K562 (cell line): ENCODE data around the gene DRAXIN. TPM values are rescaled to one million over a fixed set of nuclear protein-coding genes. Genes with fewer than 3 reads are reported as not detected.

Experiments
- ATF2 ChIP-seq: sonication (generic); formaldehyde crosslinking; IDR thresholded peaks from 2 replicates; pipeline ENCODE4 v1.8.1; 2022; ENCODE audit warnings: missing genetic modification reagents
- BACH1 ChIP-seq: fragments of 200-800 bp; sonication (Bioruptor generic); IDR thresholded peaks from 2 replicates; pipeline ENCODE4 v1.6.1; 2016; ENCODE audit warnings: missing genetic modification characterization, missing compliant biosample characterization
- CBX3 ChIP-seq, 2 experiments: IDR thresholded peaks; 1 replicate in 1 of 2; 2 replicates in 1 of 2; pipeline ENCODE4 v1.6.1; 2012; ENCODE audit warnings: inconsistent platforms in 2 of 2, low read length in 2 of 2, borderline replicate concordance in 1 of 2, control low read depth in 1 of 2
- E2F3 ChIP-seq: fragments of 250-450 bp; sonication (Bioruptor Pico); IDR thresholded peaks from 2 replicates; pipeline ENCODE4 v1.4.0; 2020; ENCODE audit warnings: mild to moderate bottlenecking
- GATAD2B ChIP-seq: fragments of 450-650 bp; IDR thresholded peaks from 2 replicates; pipeline ENCODE4 v1.6.1; 2017; ENCODE audit warnings: mild to moderate bottlenecking, borderline replicate concordance
- GTF2B ChIP-seq: IDR thresholded peaks from 2 replicates; pipeline ENCODE4 v1.6.1; 2011; ENCODE audit not compliant: insufficient read length; ENCODE audit errors: extremely low read depth
- HOMEZ ChIP-seq: fragments of 250-450 bp; sonication (Bioruptor Pico); IDR thresholded peaks from 2 replicates; pipeline ENCODE4 v1.4.0; 2020; ENCODE audit warnings: mild to moderate bottlenecking, moderate library complexity
- IRF2 ChIP-seq: sonication (generic); formaldehyde crosslinking; IDR thresholded peaks from 2 replicates; pipeline ENCODE4 v1.8.1; 2022; ENCODE audit warnings: mild to moderate bottlenecking, missing genetic modification reagents
- JUNB ChIP-seq: fragments of 450-650 bp; formaldehyde crosslinking; conservative IDR thresholded peaks from 2 replicates; pipeline ENCODE4 v1.4.0; 2020; ENCODE audit warnings: mild to moderate bottlenecking
- NCOA1 ChIP-seq: fragments of 450-650 bp; IDR thresholded peaks from 2 replicates; pipeline ENCODE4 v1.6.1; 2016; ENCODE audit warnings: low read depth
- NEUROD1 ChIP-seq: fragments of 150-350 bp; IDR thresholded peaks from 2 replicates; pipeline ENCODE4 v1.6.1; 2014; ENCODE audit warnings: borderline replicate concordance, low read length, low read depth; ENCODE audit not compliant: partially characterized antibody
- OTX1 ChIP-seq: fragments of 450-650 bp; formaldehyde crosslinking; IDR thresholded peaks from 2 replicates; pipeline ENCODE4 v1.4.0; 2022; ENCODE audit warnings: mild to moderate bottlenecking
- PHTF2 ChIP-seq: fragments of 250-450 bp; sonication (Bioruptor Pico); IDR thresholded peaks from 2 replicates; pipeline ENCODE4 v1.5.0; 2021; ENCODE audit warnings: mild to moderate bottlenecking
- SUPT5H ChIP-seq: fragments of 450-650 bp; IDR thresholded peaks from 2 replicates; pipeline ENCODE4 v1.6.1; 2016
- U2AF2 ChIP-seq: fragments of 200-400 bp; formaldehyde crosslinking; optimal IDR thresholded peaks from 2 replicates; pipeline ENCODE3; 2017; ENCODE audit warnings: low read depth, mild to moderate bottlenecking, low read length
- ZBTB1 ChIP-seq: sonication (generic); formaldehyde crosslinking; IDR thresholded peaks from 2 replicates; pipeline ENCODE4 v1.8.1; 2023; ENCODE audit warnings: missing genetic modification reagents, low read depth, mild to moderate bottlenecking, borderline replicate concordance
- ZFP1 ChIP-seq: fragments of 450-650 bp; formaldehyde crosslinking; IDR thresholded peaks from 2 replicates; pipeline ENCODE4 v1.4.0; 2020; ENCODE audit warnings: mild to moderate bottlenecking, mixed read lengths
- ZHX1 ChIP-seq: fragments of 150-350 bp; conservative IDR thresholded peaks from 2 replicates; pipeline ENCODE4 v1.6.1; 2014; ENCODE audit warnings: low read length
- ZNF253 ChIP-seq: fragments of 250-450 bp; sonication (Bioruptor Pico); conservative IDR thresholded peaks from 2 replicates; pipeline ENCODE4 v1.6.1; 2021; ENCODE audit warnings: mild to moderate bottlenecking
- ZNF316 ChIP-seq: fragments of 450-650 bp; IDR thresholded peaks from 2 replicates; pipeline ENCODE4 v1.6.1; 2016
- ZNF561 ChIP-seq: fragments of 450-650 bp; formaldehyde crosslinking; conservative IDR thresholded peaks from 2 replicates; pipeline ENCODE4 v1.4.0; 2020; ENCODE audit warnings: mild to moderate bottlenecking, moderate library complexity
- ZNF77 ChIP-seq: fragments of 250-450 bp; sonication (Bioruptor Pico); IDR thresholded peaks from 2 replicates; pipeline ENCODE4 v1.5.0; 2020
- polyA plus RNA-seq, 8 experiments: library from polyadenylated mRNA; depleted of rRNA in 4 of 8; stranded (reverse) in 5 of 8; unstranded in 3 of 8; fragments of >200 nt; fragmentation: Nextera tagmentation in 2 of 8; fragmentation: Illumina TruSeq in 1 of 8; extraction: Ambion mirVana in 2 of 8; extraction: Trizol in 1 of 8; gene quantifications; 2 replicates each; pipeline versions ENCODE4 v1.2.1 to v1.2.3, GENCODE V29; 2011 to 2014; ENCODE audit warnings: inconsistent platforms in 1 of 8, missing spikeins in 1 of 8
- total RNA-seq, 7 experiments: library from RNA; depleted of rRNA in 6 of 7; stranded (reverse); fragments of >200 nt in 6 of 7; fragmentation: Illumina TruSeq in 2 of 7; extraction: Trizol in 2 of 7; gene quantifications; 2 replicates each; pipeline versions ENCODE4 v1.2.1 to v1.2.3, GENCODE V29; 2011 to 2021; ENCODE audit warnings: low replicate concordance in 1 of 7

DRAXIN gene
- total and polyA plus RNA-seq, 9 of the 15 experiments (the other 6 are each of a cell fraction or from before 2014, with no cell fraction given), result 0.01 to 0.04 (median 0.01) TPM; not detected in 6

GRCh38 chr1:11735854-11736745 is 44.6 kb downstream of the DRAXIN start, which contains the start of gene AGTRAP (continued):
- TF ChIP-seq HOMEZ (CRISPR knock-in tag), result no peak
- TF ChIP-seq ATF2, result no peak
- TF ChIP-seq GTF2B, result no peak
- TF ChIP-seq SUPT5H, result peak; percentile 83
- no peak for TF ChIP-seq BACH1
- peak in 1 of 2 experiments; percentile 24; a peak in 1 of 3 replicates for TF ChIP-seq CBX3 (IDR thresholded peaks at IDR 0.05; ENCODE audit: borderline replicate concordance in 1 of 2, low read length in 2 of 2)
- peak; percentile 20 for TF ChIP-seq NEUROD1
- no peak for TF ChIP-seq U2AF2
- TF ChIP-seq ZFP1 (CRISPR knock-in tag), result no peak
- no peak for TF ChIP-seq ZNF316
- TF ChIP-seq ZNF253 (CRISPR knock-in tag), result no peak
- TF ChIP-seq IRF2 (CRISPR knock-in tag), result no peak
- TF ChIP-seq ZNF77, result no peak
- TF ChIP-seq ZBTB1, result no peak
- TF ChIP-seq PHTF2 (CRISPR knock-in tag), result no peak
- peak; percentile 80; the same call in 1 of the 2 replicates for TF ChIP-seq E2F3 (CRISPR knock-in tag)
- TF ChIP-seq NCOA1, result no peak
- no peak for TF ChIP-seq JUNB
- no peak for TF ChIP-seq GATAD2B
- TF ChIP-seq ZNF561, result 0 out of 2 replicates have a peak, but pooled peaks have one; percentile 9
- TF ChIP-seq ZHX1, result 0 out of 2 replicates have a peak, but pooled peaks have one; percentile 50
- TF ChIP-seq OTX1 (CRISPR knock-in tag), result no peak
